Measurements from ENCODE around the gene RAB6B.

The RAB6B gene

GRCh38 chr3:133880886-133881455 lies 14.7 kb downstream of the RAB6B start:
- no peak for DNase-seq

- DNase-seq, result no peak
Observed at GRCh38 chr3:133880287-133880686, 15.4 kb downstream of the RAB6B start.

- no peak for DNase-seq
Observed at GRCh38 chr3:133878518-133878917, 17.2 kb downstream of the RAB6B start.

- DNase-seq, result no peak
Observed at GRCh38 chr3:133877221-133877620, 18.5 kb downstream of the RAB6B start.

- no peak for DNase-seq
Observed at GRCh38 chr3:133874761-133875438, 20.8 kb downstream of the RAB6B start.

GRCh38 chr3:133874344-133874743 lies 21.3 kb downstream of the RAB6B start:
- no peak for DNase-seq

- no peak for DNase-seq
Observed at GRCh38 chr3:133872781-133873180, 22.9 kb downstream of the RAB6B start.

- DNase-seq, result no peak
Observed at GRCh38 chr3:133872161-133872560, 23.5 kb downstream of the RAB6B start.

GRCh38 chr3:133871368-133872090 lies 24.2 kb downstream of the RAB6B start:
- no peak for DNase-seq

- no peak for DNase-seq
Observed at GRCh38 chr3:133870822-133871221, 24.9 kb downstream of the RAB6B start.

GRCh38 chr3:133869586-133869985 lies 26.1 kb downstream of the RAB6B start:
- DNase-seq, result no peak

- DNase-seq, result no peak
Observed at GRCh38 chr3:133868758-133869475, 26.8 kb downstream of the RAB6B start.

GRCh38 chr3:133868186-133868585 lies 27.5 kb downstream of the RAB6B start:
- no peak for DNase-seq

GRCh38 chr3:133866141-133866540 lies 29.5 kb downstream of the RAB6B start:
- no peak for DNase-seq

GRCh38 chr3:133865136-133865855 lies 30.4 kb downstream of the RAB6B start:
- no peak for DNase-seq

GRCh38 chr3:133864616-133865015 lies 31.1 kb downstream of the RAB6B start:
- no peak for DNase-seq

- DNase-seq, result no peak
Observed at GRCh38 chr3:133863911-133864310, 31.8 kb downstream of the RAB6B start.

GRCh38 chr3:133862161-133862560 lies 33.5 kb downstream of the RAB6B start:
- no peak for DNase-seq

- DNase-seq, result no peak
Observed at GRCh38 chr3:133860519-133860918, 35.2 kb downstream of the RAB6B start.

- no peak for DNase-seq
Observed at GRCh38 chr3:133859381-133860234, 36.1 kb downstream of the RAB6B start.

- no peak for DNase-seq
Observed at GRCh38 chr3:133857767-133858166, 37.9 kb downstream of the RAB6B start.

GRCh38 chr3:133856316-133856715 lies 39.4 kb downstream of the RAB6B start:
- DNase-seq, result no peak
